Fibroblast of the conjunctiva (primary cell): ENCODE measurements around the gene TPRN.

Source experiments
- DNase-seq: peaks from one replicate; pipeline ENCODE4 v3.0.0-alpha.2; 2010; ENCODE audit warnings: low read depth

TPRN gene

GRCh38 chr9:137225699-137226331 is 25.3 kb upstream of the TPRN start:
- DNase-seq, result no peak

- DNase-seq, result no peak
These were observed 24.5 kb upstream of the TPRN start, which contains the start of gene CYSRT1 for GRCh38 chr9:137224830-137225694. Gene CYSRT1 (plus strand): TSS chr9:137225174. CDS start chr9:137225622, 448 bp downstream.

- peak; percentile 98 for DNase-seq
These were observed 22.8 kb upstream of the TPRN start for GRCh38 chr9:137223078-137223970.

GRCh38 chr9:137222190-137223077 is 21.9 kb upstream of the TPRN start, which contains the start of gene RNF208:
Gene RNF208 (minus strand): TSS chr9:137222240. CDS start chr9:137221212, 1,028 bp downstream.
- DNase-seq, result no peak

GRCh38 chr9:137221506-137222111 is 21.1 kb upstream of the TPRN start:
- DNase-seq, result no peak

GRCh38 chr9:137221095-137221505 is 20.6 kb upstream of the TPRN start:
- no peak for DNase-seq

GRCh38 chr9:137220317-137221094 is 20.0 kb upstream of the TPRN start:
- DNase-seq, result no peak

- DNase-seq, result no peak
These were observed 19.3 kb upstream of the TPRN start for GRCh38 chr9:137219757-137220316.

GRCh38 chr9:137218754-137219271 is 18.3 kb upstream of the TPRN start:
- DNase-seq, result no peak

- no peak for DNase-seq
These were observed 17.7 kb upstream of the TPRN start for GRCh38 chr9:137218212-137218753.

- no peak for DNase-seq
These were observed 17.0 kb upstream of the TPRN start for GRCh38 chr9:137217276-137218211.

GRCh38 chr9:137216188-137216965 is 15.8 kb upstream of the TPRN start:
- no peak for DNase-seq

- no peak for DNase-seq
These were observed 14.8 kb upstream of the TPRN start for GRCh38 chr9:137215196-137215986.

GRCh38 chr9:137214620-137215019 is 14.1 kb upstream of the TPRN start:
- DNase-seq, result no peak

- DNase-seq, result no peak
These were observed 12.9 kb upstream of the TPRN start for GRCh38 chr9:137213160-137214060.
